GM23338 (cell line): ENCODE data around the gene CROCC2. TPM values are rescaled to one million over a fixed set of nuclear protein-coding genes. Genes with fewer than 3 reads are reported as not detected.

Experiments used
- ATAC-seq: fragments of 200-7000 bp; cut with Tn5 transposase; 3 replicates; pipeline ENCODE4 v1.9.1; 2020
- DNase-seq: peaks from one replicate; pipeline ENCODE4 v3.0.0-alpha.2; 2015; ENCODE audit warnings: low spot score
- H2AFZ ChIP-seq: fragments of 200-600 bp; sonication (generic); 2 replicates; pipeline ENCODE4 v1.8.0; 2016; ENCODE audit warnings: antibody characterized with exemption, mild to moderate bottlenecking, moderate library complexity
- H3F3A ChIP-seq: fragments of 200-600 bp; sonication (generic); replicated peaks from 2 replicates; pipeline ENCODE4 v1.8.0; 2017; ENCODE audit warnings: antibody characterized with exemption, mixed run types, low read depth
- H3K27ac ChIP-seq: fragments of 200-600 bp; sonication (generic); 2 replicates; pipeline ENCODE4 v1.6.1; 2016; ENCODE audit warnings: low read depth
- H3K27me3 ChIP-seq: fragments of 200-600 bp; sonication (generic); 2 replicates; pipeline ENCODE4 v1.8.0; 2016; ENCODE audit warnings: mild to moderate bottlenecking, mixed run types, moderate library complexity; ENCODE audit not compliant: insufficient read depth
- H3K36me3 ChIP-seq: fragments of 200-600 bp; sonication (generic); 2 replicates; pipeline ENCODE4 v1.8.0; 2016; ENCODE audit warnings: mild to moderate bottlenecking; ENCODE audit not compliant: insufficient read depth
- H3K4me1 ChIP-seq: fragments of 200-600 bp; sonication (generic); 2 replicates; pipeline ENCODE4 v1.8.0; 2016; ENCODE audit warnings: mild to moderate bottlenecking, moderate library complexity; ENCODE audit not compliant: insufficient read depth
- H3K4me2 ChIP-seq: fragments of 200-600 bp; sonication (generic); 2 replicates; pipeline ENCODE4 v1.7.1; 2017; ENCODE audit warnings: mixed run types
- H3K4me3 ChIP-seq: fragments of 200-600 bp; sonication (generic); 2 replicates; pipeline ENCODE4 v1.6.1; 2016; ENCODE audit warnings: mixed run types
- H3K79me2 ChIP-seq: fragments of 200-600 bp; sonication (generic); replicated peaks from 2 replicates; pipeline ENCODE4 v1.8.0; 2017; ENCODE audit warnings: mild to moderate bottlenecking; ENCODE audit not compliant: insufficient read depth
- H3K9me2 ChIP-seq: fragments of 200-600 bp; sonication (generic); 2 replicates; pipeline ENCODE4 v1.8.0; 2017; ENCODE audit not compliant: insufficient read depth
- H4K20me1 ChIP-seq: fragments of 200-600 bp; sonication (generic); replicated peaks from 2 replicates; pipeline ENCODE4 v1.8.0; 2017; ENCODE audit warnings: mild to moderate bottlenecking; ENCODE audit not compliant: insufficient read depth
- H3K27ac Mint-ChIP-seq: 2 replicates; pipeline ENCODE4 v1.8.0; 2020; ENCODE audit warnings: inconsistent platforms, mild to moderate bottlenecking, moderate library complexity, mixed read lengths
- H3K27me3 Mint-ChIP-seq: 3 replicates; pipeline ENCODE4 v1.8.0; 2022; ENCODE audit warnings: low read depth, mild to moderate bottlenecking, moderate library complexity, mixed read lengths, inconsistent platforms; ENCODE audit not compliant: insufficient read depth, poor library complexity
- H3K36me3 Mint-ChIP-seq: 3 replicates; pipeline ENCODE4 v1.8.0; 2021; ENCODE audit warnings: low read depth, mild to moderate bottlenecking, inconsistent platforms, moderate library complexity, mixed read lengths
- H3K4me1 Mint-ChIP-seq: 3 replicates; pipeline ENCODE4 v1.8.0; 2020; ENCODE audit warnings: mild to moderate bottlenecking, inconsistent platforms, mixed read lengths
- H3K4me3 Mint-ChIP-seq: 3 replicates; pipeline ENCODE4 v1.8.0; 2021; ENCODE audit warnings: moderate library complexity, mild to moderate bottlenecking, inconsistent platforms, mixed read lengths
- H3K9me3 Mint-ChIP-seq: 3 replicates; pipeline ENCODE4 v1.8.0; 2020; ENCODE audit warnings: moderate library complexity, mild to moderate bottlenecking, inconsistent platforms, mixed read lengths
- CTCF ChIP-seq, 2 experiments: fragments of 200-600 bp in 1 of 2; sonication (generic) in 1 of 2; conservative IDR thresholded peaks; 2 replicates each; pipeline versions ENCODE4 v1.5.1 to v1.6.1; 2016 to 2017; ENCODE audit warnings: antibody characterized with exemption in 2 of 2, low read depth in 2 of 2, mild to moderate bottlenecking in 2 of 2, moderate library complexity in 1 of 2
- ETS1 ChIP-seq: IDR thresholded peaks from 2 replicates; pipeline ENCODE4 v1.6.1; 2016; ENCODE audit warnings: antibody characterized with exemption
- EZH2phosphoT487 ChIP-seq: fragments of 200-600 bp; sonication (generic); IDR thresholded peaks from one replicate; pipeline ENCODE4 v1.8.1; 2018; ENCODE audit warnings: antibody characterized with exemption; ENCODE audit not compliant: unreplicated experiment
- NANOG ChIP-seq: IDR thresholded peaks from 2 replicates; pipeline ENCODE4 v1.6.1; 2016; ENCODE audit warnings: antibody characterized with exemption, borderline replicate concordance
- ZNF462 ChIP-seq: fragments of 250-450 bp; sonication (Bioruptor Pico); IDR thresholded peaks from 2 replicates; pipeline ENCODE4 v1.5.0; 2020; ENCODE audit warnings: mild to moderate bottlenecking, moderate library complexity
- polyA plus RNA-seq: library from polyadenylated mRNA; unstranded; fragments of >200 nt; fragmentation: Nextera tagmentation; extraction: Ambion mirVana; gene quantifications from 2 replicates; pipeline ENCODE4 v1.2.1, GENCODE V29; 2016
- total RNA-seq: library from RNA; depleted of rRNA; stranded (reverse); fragments of >200 nt; shearing (Covaris generic); gene quantifications from 2 replicates; pipeline ENCODE4 v1.2.3, GENCODE V29; 2014

The CROCC2 gene
- total and polyA plus RNA-seq, 2 experiments from 2014 or later, result not detected

GRCh38 chr2:240961910-240962299 is 55.8 kb downstream of the CROCC2 start:
- no peak for DNase-seq
- H3K27ac Mint-ChIP-seq, result no peak overlapping the region
- no peaks in the 10 kb centered on the region; the same call in 1 of the 3 replicates for H3K4me1 Mint-ChIP-seq
- no peak overlapping the region for H3K4me3 Mint-ChIP-seq
- Histone ChIP-seq H3K9me2 (no peaks in the 10 kb centered on the region), H3K27ac (no peak overlapping the region), H3K4me3 (no peak overlapping the region), H2AFZ (no peak overlapping the region), H3K4me2 (no peak overlapping the region), H3K36me3 (no peaks in the 10 kb centered on the region), H3K27me3 (no peaks in the 10 kb centered on the region), H4K20me1 (no peaks in the 10 kb centered on the region), H3K79me2 (no peaks in the 10 kb centered on the region), H3K4me1 (no peaks in the 10 kb centered on the region), H3F3A (0 out of 2 replicates have a peak, but pooled peaks cover 5% of the 10 kb centered on the region)
- no peak for ATAC-seq
- no peaks in the 10 kb centered on the region for H3K9me3 Mint-ChIP-seq
- TF ChIP-seq ETS1 (no peak), NANOG (no peak), CTCF (conservative IDR thresholded peaks at IDR 0.05; ENCODE audit: low read depth in 2 of 2) (no peak), EZH2phosphoT487 (no peak), ZNF462 (no peak)
- no peaks in the 10 kb centered on the region for H3K36me3 Mint-ChIP-seq
- peaks cover 6% of the 10 kb centered on the region for H3K27me3 Mint-ChIP-seq
